HPDE6-E6E7 (cell line): ENCODE measurements around the gene MORF4L1.
"Not testable (repeated sequence)": the region's sequence is repeated elsewhere in the genome, so short reads cannot be mapped to it uniquely, and the experiment has no call there.

Experiments
- DNase-seq: peaks from one replicate; pipeline ENCODE4 v3.0.0; 2011; ENCODE audit warnings: missing footprints; ENCODE audit errors: extremely low spot score

MORF4L1 gene

GRCh38 chr15:78872155-78872971 lies at the start of gene MORF4L1:
Gene MORF4L1, plus strand, starts transcription at chr15:78872890. Its CDS starts 128 bp downstream, at chr15:78873018.
- DNase-seq: peak; percentile 91

DNA sequence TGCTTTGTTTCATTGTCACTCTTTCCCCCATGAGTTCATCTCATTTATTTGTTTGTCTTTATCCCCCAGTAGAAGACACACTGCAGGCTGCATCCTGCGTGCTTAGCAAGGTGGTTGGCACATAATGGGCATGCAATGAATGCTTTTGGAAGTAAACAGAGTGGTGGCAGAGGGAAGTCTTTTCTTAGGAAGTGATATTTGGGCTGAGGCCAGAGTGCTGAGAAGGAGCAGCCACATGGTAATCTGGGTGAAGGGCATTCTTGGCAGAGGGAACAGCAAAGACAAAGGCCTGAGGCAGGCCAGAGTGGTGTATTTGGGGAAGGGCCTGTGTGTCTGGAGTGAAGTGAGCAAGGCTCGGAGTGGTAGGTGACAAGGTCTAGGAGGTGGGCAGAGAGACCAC lies 43.8 kb upstream of the MORF4L1 start:
- no peak for DNase-seq

DNA sequence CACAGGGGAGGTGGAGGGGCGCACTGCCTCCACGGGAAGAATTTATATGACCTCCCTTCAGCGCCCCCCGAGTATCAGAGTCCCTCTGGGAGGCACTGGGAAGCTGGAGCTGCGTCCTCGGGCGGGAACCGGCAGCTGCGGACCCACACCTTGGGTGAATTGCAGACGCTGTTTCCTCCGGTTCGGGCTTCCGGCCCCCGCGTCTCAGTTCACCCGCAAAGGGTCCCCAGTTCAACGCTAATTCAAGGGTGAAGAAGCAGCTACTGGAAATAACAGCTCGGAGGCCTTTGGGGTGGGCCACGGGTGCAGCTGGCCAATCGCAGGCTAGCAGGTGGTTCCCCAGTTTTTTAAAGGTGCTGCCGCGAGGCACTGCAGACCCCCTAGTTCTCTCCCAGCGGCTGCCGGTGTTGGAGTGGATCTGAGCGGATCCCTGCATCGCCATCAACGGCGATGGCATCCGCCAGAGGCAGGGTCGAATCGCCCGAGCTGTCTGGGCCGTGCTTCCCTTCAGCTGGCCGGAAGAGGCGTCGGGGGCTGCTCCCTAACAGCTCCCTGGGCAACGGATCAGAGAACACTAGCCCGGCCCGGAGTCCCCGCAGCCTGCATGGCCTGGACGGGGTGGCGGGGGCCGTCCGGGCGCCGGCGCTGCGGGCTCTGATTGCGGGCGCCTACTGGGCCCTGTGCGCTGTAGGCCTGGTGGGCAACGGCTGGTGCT lies 42.0 kb upstream of the MORF4L1 start:
- no peak for DNase-seq

- no peak for DNase-seq
Measured at GRCh38 chr15:78831229-78832207, 41.2 kb upstream of the MORF4L1 start.

GRCh38 chr15:78836333-78836732 lies 36.4 kb upstream of the MORF4L1 start:
- DNase-seq: no peak

GRCh38 chr15:78837131-78837530 lies 35.6 kb upstream of the MORF4L1 start:
- no peak for DNase-seq

DNA sequence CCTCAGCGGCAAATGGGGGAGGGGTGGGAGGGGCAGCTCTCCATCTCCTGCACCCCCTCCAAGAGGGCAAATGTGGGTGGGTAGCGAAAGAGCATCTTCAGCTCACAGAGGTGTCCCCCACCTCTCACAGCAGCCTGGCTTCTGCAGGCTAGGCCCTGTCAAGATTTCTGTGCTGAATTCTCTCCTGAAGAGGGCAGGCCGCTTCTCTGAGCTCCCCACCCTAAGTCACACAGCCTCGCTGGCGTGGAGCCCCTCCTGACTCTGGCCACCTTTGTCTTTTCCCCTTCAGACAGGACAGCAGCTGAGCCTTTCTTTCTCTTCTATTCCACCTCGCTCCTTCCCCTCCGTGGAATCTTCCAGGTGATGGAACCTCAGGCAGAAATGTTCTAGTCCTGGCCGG lies 35.1 kb upstream of the MORF4L1 start:
- no peak for DNase-seq

- DNase-seq: no peak
Measured at GRCh38 chr15:78838489-78838888, 34.2 kb upstream of the MORF4L1 start.

- DNase-seq: not testable (repeated sequence)
Measured at GRCh38 chr15:78839151-78839550, 33.5 kb upstream of the MORF4L1 start.

GRCh38 chr15:78840661-78841375 lies 31.9 kb upstream of the MORF4L1 start:
- no peak for DNase-seq

- no peak for DNase-seq
Measured at GRCh38 chr15:78841376-78841706, 31.3 kb upstream of the MORF4L1 start.

DNA sequence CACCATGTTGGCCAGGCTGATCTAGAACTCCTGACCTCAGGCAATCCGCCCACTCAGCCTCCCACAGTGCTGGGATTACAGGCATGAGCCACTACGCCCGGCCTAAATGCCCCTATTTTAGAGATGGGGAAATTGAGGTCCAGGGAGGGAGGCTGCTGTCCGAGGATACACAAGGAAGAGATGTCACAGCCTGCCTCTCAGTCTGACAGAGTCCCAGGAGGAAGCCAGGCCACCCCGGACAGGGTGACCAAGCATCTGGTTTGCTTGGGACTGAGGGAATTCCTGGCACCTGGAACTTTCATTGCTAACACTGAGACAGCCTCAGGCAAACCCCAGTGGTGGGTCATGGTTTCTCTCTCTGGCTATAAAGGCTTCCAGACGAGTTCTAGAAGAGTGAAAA lies 30.8 kb upstream of the MORF4L1 start:
- DNase-seq: no peak

GRCh38 chr15:78842519-78842918 lies 30.2 kb upstream of the MORF4L1 start:
- DNase-seq: no peak

DNA sequence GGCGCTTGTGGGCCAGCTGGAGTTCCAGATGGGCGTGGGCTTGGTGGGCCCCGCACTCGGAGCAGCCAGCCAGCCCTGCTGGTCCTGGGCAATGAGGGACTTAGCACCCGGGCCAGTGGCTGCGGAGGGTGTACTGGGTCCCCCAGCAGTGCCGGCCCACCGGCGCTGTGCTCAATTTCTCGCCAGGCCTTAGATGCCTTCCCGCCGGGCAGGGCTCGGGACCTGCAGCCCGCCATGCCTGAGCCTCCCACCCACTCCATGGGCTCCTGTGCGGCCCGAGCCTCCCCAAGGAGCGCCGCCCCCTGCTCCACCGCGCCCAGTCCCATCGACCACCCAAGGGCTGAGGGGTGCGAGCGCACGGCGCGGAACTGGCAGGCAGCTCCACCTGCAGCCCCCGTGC lies 25.8 kb upstream of the MORF4L1 start:
- not testable (repeated sequence) for DNase-seq

DNA sequence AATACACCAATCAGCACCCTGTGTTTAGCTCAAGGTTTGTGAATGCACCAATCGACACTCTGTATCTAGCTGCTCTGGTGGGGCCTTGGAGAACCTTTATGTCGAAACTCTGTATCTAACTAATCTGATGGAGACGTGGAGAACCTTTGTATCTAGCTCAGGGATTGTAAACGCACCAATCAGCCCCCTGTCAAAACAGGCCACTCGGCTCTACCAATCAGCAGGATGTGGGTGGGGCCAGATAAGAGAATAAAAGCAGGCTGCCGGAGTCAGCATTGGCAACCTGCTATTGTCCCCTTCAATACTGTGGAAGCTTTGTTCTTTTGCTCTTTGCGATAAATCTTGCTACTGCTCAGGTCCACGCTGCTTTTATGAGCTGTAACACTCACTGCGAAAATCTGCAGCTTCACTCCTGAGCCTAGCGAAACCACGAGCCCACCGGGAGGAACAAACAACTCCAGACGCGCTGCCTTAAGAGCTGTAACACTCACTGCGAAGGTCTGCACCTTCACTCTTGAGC lies 25.2 kb upstream of the MORF4L1 start:
- DNase-seq: not testable (repeated sequence)

GRCh38 chr15:78850352-78850751 lies 22.3 kb upstream of the MORF4L1 start:
- no peak for DNase-seq

- no peak for DNase-seq
Measured at GRCh38 chr15:78850941-78851755, 21.5 kb upstream of the MORF4L1 start.

GRCh38 chr15:78853500-78853899 lies 19.2 kb upstream of the MORF4L1 start:
- no peak for DNase-seq

DNA sequence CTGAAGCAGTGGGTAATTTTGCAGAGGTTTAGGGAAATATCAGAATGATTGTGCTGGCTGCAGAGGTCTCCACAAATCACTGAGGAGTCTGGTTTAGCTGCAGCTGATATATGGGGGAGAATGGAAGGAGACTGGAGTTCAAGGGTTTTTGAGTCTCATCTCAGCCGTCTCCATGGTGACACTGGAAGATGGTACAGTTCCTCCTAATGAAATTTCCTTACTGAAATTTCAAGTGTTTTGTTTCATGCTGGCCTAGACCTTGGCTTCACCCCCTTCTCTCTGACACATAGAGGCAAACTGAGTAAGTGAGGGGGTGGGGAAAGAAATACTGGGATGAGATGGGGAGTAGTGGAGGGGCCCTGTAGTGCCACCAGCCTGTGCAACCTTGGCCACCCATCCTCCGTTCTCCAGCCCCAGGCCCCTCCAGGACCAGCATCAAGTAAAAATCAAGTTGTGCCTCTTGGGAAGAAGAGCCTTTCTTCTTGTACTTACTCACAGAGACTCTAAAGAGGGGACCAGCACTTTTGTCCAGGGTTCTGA lies 17.8 kb upstream of the MORF4L1 start:
- DNase-seq: no peak

- DNase-seq: no peak
Measured at GRCh38 chr15:78855746-78856145, 16.9 kb upstream of the MORF4L1 start.
